ENCODE measurements around the gene PLCD1.

The PLCD1 gene

DNA sequence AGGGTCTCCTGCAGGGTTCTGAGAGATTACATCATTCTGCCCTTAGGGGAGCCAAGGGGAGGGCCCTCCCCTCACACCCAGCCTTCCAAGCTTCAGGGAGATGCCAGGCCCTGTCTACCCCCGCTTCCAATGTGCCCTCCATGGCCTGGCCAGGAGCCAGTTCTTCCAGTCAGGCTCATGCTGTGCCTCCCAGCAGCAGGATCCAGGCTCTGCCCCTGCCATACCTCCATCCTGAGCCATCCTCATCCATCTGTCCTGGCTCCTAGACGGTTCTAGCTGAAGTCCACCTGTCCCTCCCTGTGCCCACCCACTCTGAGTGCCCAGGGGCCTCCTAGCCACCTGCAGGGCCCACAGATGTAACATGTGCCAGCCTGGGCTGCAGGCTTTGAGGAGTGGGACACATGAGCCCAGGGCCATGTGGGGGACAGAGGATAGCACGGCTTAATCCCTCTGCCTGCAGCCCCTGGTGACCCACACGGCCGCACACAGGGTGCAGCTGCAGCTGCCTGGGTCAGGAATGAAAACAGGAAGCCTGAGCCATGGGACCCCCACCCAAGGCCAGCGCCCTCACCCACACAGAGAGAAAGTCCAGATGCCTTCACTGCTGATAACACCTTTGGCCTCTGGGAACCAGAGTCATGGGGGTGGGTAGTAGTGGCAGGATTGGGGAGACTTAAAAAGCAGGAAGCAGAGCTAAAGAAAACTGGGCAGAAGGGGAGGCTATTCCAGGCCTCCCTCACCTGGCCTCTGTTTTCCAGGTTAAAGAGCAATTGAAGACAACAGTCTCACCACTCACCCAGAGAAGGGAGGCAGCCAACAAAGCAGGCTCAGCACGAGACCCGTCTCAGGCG is 11.8 kb downstream of the PLCD1 start:
- no peak for DNase-seq

DNA sequence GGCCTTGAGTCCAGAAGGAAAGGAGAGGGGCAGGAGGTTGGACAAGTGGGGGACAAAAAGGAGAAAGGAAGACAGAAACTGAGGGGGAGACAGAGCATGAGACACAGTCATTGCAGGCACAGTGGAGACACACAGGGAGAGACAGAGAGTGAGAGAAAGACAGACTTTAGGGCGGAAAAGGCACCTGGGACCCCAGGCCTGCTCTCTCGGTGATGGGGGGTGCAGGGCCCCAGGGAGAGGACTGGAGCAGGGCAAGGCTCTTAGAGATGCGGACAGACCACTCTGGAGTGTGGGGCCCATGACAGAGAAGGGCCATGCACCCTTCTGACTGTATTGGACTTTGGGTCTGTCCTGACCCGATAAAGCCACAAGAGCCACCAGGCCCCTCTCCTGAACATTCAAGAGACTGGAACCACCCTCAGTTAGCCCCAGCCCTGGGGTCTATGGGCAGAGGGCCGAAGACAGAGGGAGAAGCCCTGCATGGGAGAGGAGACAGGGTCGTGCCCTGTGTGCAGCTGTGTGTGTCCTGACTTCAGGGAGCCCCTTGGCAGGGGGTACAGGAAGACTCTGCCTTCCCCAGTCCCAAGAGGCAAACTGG is 12.5 kb downstream of the PLCD1 start:
- DNase-seq: no peak

DNA sequence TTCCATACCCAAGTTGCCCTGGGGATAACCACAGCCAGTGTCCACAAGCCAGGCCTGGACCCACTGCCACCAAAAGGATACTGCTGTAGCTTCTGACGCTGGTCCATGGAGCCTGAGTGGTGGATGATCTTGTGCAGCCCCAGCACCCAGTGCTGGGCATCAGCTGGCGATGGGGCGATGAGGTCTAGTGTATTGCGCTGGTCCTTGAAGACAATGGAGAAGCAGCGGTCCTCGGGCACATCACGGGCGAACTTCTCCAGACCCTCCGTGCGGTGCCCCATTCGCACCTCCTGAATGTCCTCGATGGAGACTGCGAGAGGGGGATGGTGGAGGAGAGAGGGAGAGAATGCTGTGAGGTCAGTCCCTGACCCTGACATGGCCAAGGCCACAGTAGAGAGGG is 13.0 kb downstream of the PLCD1 start:
- no peak for DNase-seq

DNA sequence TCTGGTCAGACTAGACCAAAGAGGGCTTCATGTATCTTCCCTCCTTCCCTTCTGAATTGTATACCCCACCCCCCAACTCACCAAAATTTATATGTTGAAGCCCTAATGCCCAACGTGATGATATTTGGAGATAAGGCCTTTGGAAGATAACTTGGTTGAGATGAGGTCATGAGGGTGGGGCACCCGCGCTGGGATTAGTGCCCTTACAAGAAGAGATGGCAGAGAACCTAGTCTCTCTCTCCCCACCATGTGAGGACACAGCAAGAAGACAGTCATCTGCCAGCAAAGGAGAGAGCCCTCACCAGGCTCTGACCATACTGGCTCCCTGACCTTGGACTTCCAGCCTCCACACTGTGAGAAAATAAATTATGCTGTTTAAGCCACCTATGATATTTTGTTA is 13.5 kb downstream of the PLCD1 start:
- no peak for DNase-seq

DNA sequence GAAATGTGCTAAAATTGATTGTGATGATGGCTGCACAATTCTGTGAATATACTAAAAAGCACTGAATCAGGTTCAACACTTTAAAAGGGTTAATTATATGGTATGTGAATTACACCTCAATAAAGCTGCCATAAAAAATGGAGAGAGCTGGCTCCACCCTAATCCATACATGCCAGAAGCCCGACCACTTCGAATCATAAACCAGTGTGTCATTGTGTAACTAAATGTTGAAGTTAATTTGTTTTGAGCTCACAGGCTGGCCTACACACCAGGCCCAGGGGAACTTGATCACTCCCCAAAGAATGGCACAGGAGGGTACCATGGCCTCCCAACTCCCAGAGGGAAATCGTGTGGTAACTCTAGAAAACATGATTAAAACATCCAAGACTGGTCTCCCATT is 14.0 kb downstream of the PLCD1 start:
- no peak for DNase-seq

DNA sequence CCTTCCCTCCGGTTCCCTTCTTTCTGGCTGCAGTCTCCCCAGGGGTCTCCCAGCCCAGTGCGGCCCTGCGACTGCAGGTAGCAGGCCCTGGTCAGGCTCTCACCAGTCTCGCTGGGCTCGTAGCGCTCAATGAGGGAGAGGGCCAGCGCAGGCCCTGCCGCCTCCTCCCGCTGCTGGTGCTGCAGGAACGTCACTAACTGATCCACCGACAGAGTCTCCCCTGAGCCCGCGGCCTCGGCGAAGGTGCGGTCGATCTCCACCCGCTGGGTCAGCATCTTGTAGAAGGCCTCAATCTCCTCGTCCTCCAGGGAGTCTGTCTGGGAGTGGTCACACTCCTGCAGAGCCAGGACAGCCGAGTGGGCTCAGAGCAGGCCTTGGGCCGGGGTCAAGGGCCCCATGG is 18.3 kb downstream of the PLCD1 start:
- no peak for DNase-seq

DNA sequence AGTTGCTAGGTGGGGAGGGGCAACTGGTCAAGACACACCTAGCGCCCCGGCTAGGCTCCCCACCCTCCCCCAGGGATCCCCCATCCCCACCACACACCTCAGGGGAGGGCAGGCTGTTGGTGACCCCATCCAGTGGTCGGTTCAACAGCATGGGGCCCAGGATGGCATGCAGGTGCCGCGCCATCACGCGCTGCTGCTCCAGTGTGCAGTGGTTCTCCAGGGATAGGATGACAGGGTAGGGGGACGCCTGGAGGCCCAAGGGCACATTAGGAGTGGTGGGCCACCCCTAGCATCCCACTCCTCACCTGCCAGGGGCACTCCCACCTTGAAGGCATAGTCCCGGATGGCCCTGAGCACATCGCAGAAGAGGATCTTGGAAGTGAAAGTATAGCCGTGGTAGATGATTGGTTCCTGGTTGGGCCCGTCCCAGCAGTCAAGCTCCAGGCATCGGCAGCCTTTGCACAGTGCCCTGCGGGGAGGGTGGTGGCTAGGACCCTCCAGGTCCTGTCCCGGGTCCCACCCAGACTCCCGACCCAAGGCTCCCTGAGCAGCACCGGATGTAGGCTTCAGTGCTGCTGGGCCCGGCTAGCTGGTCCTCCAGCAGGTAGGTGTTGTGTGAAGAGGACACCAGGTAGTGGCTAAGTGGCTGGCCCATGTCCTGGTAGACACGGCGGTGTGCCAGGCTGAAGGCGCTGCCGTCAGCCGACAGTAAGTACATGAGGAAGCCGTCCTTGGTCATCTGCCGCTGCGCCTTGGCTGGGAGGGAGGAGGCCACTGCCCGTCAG is 19.4 kb downstream of the PLCD1 start:
- no peak for DNase-seq

DNA sequence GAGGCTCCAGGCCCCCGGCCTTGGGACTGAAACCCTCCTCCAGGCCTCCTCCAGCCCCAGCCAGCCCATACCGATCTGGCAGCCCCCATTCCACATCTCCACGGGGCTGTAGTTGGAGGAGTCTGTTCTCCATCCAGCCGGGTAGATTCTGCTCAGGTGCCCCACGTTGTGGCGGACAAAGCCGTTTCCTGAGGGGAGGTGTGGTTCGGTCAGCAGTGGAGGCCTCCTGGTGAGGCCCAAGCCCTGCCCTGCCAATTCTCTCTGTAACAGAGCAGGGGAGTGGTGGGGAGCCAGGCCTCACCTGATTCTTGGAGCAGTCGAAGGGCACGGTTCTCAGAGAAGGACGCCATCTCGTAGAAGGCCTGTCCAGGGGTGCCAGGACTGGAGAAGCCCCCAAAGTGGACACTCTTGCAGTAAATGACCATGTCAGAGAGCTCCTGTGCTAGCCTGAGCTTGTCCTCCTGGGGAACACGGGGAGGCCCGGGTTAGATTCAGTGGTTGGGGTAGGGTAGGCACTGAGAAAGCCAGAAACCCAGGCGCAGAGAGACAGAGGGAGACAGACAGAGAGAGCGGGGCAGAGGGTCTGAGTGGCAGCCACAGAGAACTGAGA is 20.4 kb downstream of the PLCD1 start:
- no peak for DNase-seq

DNA sequence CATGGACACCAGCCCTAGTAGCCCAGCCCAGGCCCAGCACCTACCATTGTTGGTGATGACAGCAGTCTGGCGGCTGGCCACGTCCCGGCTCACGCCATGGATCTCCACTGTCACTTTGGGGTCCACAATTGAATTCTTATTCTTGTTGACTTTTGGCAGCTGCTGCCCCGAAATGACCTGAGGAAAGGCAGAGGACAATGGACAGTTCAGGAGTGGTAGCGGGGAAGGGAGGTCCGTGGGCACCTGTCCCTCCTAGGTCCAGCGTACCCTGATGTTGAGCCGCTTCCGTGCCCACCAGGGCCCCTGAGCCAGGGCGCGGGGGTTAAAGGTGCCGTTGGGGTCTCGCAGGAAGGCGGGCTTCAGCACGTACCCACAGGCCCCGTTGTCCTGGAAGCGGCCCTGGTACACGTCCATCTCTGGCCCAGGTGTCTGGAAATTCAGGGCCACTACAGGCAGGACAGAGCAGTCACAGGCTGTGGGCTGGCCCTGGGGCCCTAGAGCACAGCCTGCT is 21.2 kb downstream of the PLCD1 start:
- no peak for DNase-seq

DNA sequence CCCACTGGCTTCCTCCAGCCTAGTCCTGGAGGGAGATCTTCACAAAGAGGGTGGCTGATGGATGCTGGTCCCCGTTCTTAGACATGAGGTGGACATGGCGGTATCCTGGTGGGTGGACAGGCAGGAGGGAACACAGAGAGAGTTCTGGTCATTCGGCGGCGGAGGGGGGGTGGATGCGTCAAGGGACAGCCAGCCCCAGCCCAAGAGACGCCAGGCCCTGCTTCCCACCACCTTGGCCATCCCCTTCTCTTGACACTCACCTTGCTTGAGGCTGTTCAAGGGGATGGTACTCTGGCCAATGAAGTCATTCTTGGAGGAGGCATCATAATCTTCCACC is 21.7 kb downstream of the PLCD1 start:
- DNase-seq: no peak

DNA sequence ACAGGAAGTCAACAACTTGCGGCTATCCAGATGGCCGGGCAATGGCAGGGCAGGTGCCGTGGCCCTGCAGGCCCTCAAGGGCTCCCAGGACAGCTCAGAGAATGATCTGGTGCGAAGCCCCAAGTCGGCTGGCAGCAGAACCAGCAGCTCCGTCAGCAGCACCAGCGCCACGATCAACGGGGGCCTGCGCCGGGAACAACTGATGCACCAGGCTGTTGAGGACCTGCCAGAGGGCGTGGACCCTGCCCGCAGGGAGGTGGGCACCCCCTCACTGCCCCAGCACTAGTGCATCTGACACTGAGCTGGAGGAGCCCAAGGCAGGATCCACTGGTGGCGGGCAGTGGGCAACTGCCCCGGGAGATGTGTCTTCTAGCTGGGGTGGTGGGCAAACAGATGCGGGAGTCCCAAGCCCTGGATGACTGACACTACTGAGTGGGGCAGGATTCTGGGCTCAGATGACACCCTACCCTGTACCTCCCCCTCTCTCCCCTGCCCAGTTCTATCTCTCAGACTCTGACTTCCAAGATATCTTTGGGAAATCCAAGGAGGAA is 22.9 kb downstream of the PLCD1 start:
- no peak for DNase-seq

DNA sequence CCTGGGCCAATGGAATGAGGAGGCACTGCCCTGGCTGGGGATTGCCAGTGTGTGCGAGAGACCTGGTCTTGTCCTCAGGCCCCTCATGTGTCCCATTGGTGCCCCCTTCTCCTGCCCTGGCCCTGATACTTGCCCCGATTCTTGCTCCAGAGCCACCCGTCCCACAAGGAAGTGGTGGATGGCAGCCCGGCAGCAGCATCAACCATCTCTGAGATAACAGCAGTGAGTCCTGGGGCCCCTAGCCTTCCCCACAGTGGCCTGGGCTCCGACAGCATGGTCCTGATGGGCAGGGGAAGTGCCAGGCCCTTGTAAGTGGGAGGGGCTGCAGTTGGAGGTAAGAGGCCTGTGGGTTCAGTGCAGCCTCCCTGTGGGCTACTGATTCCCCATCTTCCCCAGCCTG is 23.4 kb downstream of the PLCD1 start:
- DNase-seq: no peak

DNA sequence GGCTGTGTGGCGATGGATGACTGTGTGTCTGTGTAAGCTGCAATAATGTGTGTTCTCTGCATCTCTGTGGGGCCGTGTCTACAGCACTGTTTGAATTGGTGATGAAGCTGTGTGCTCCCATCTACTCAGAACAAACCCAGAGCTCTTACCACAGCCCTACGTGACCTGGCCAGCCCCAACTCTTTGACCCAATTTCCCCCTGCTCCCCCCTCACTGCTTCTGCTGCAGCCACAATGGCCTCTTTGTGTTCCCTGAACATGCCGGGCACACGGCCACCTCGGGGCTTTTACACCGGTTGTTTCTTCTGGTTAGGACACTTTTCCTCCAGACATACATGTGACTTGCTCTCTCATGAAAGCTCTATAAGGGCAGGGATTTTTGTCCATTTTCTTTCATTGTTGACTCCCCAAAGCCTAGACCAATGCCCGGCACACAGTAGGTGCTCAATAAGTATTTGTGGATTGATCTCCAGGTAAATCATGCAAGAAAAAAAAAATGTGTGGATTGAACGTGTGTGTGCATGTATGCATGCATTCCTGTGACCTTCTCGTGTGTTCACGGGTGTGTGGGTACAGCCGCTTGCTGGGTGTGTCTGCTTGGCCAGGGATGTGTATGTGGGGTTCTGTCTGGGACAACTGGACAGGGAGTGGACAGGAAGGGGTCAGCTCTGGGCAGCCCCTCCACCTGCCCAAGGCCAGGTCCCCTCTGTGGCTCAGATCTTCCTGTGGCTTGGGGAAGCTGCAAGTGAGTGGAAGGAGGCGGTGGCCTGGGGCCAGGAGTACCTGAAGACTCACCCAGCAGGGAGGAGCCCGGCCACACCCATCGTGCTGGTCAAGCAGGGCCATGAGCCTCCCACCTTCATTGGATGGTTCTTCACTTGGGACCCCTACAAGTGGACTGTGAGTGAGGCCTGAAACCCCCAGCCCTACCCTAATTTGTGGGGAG is 24.1 kb downstream of the PLCD1 start:
- DNase-seq: no peak

DNA sequence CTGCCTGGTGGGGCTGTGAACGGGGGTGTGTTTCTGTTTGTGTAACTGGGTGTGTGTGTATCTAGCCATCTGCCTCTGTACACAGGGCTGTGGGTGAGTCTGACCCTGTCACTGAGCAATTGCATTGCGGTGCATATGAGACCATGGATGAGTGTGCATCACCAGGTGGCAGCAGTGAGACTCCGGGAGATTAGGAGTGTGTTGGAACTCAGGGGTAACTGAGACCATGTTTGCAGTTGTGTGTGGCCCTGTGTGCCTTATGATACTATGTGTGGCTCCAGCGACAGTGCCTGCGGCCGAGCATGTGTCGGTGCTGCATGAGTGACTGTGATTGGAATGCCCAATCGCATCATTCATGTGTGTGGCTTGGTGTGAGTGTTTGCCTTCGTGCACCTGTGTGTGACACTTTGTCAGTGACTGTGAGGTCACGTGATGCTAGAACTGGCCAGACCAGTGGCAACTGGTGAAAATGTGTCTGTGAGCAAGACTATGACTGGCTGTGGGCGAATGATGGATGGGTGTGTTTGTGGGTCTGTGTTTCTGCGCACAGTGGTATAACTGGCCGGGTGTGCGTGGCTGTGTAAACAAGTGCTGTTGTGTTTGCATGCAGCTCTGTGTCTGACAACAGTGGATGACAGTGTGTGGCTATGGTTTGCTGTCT is 24.9 kb downstream of the PLCD1 start:
- peak; percentile 55 for DNase-seq

DNA sequence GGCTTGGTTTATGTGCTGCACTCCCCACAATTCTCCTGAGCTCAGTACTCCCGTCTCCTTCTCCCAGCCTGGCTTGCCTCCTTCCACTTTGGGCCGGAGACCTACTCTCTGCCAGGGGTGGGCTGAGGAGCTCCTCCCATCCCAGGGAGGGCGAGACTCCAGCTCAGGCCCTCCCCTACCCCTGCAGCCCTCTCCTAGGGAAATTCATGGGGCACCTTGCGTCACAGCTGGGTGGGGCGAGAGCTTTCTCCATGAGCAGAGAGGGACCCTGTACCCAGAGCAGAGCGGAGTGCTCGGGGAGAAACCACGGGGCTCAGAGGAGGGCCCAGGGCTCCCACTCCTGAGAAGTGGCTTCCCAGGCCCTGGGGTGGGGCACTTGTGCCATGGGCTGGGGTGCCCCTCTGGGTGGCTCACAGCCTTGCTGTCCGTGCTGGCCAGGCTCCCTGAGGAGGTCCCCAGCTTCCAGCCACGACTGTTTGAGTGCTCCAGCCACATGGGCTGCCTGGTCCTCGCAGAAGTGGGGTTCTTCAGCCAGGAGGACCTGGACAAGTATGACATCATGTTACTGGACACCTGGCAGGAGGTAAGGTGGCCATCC is 25.5 kb downstream of the PLCD1 start:
- no peak for DNase-seq

DNA sequence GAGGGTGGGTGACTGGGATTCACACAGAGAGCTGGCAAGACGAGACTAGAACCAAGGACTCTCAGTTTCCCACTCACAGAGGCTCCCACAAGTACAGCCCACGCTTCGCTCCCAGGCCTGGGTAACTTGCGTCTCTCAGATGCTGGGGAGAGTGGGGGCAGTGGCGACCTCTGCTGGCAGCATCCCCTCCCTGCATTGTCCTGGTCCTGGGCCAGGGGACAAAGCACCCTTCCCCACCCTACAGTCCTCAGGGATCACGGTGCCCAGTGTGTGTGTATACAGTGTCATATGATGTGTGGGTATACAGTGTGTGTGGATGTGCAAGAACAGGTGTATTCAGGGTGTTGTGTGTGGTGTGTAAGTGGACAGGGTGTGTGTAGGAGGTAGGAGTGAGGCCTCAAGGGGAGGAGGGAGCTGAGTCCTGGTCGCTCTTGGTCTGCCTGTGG is 26.0 kb downstream of the PLCD1 start:
- DNase-seq: peak; percentile 57

DNA sequence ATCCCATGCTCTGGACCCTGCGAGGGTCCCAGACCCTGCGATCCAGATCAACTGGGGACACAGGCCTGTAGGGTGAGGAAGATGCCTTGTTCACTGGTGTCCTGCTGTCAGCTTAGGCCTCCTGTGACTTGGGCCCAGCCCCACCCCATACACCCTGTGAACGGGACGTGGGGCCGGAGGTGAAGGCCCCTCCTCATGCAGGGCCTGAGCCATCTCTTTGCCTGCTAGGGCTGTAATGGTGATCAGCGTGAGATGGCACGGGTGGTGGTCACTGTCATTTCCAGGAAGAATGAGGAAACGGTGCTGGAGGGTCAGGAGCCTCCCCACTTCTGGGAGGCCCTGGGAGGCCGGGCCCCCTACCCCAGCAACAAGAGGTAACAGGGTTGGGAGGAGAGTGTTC is 26.5 kb downstream of the PLCD1 start:
- DNase-seq: no peak

DNA sequence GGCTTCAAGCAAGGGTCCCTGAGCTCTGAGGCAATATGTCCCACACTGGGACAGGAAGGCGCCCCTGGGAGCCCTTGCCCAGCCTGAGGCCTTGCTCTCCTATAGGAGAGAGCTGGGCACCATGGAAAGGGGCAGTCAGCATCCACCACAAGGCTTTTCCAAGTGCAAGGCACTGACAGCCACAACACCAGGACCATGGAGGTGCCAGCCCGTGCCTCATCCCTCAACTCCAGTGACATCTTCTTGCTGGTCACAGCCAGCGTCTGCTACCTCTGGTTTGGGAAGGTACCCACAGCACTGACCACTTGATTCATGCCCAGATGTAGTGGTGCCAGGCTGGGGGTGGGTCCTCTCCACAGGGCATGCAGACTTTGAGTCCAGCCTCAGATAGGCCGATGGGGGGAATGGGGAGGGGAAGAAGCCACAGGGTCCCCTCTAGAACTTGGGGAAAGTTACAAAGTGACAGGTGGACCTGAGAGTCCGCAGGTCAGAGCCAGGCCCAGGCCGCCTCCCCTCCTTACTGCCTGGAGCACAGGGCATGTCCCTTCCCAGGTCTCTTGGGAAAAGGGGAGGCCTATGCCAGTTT is 27.1 kb downstream of the PLCD1 start:
- no peak for DNase-seq

DNA sequence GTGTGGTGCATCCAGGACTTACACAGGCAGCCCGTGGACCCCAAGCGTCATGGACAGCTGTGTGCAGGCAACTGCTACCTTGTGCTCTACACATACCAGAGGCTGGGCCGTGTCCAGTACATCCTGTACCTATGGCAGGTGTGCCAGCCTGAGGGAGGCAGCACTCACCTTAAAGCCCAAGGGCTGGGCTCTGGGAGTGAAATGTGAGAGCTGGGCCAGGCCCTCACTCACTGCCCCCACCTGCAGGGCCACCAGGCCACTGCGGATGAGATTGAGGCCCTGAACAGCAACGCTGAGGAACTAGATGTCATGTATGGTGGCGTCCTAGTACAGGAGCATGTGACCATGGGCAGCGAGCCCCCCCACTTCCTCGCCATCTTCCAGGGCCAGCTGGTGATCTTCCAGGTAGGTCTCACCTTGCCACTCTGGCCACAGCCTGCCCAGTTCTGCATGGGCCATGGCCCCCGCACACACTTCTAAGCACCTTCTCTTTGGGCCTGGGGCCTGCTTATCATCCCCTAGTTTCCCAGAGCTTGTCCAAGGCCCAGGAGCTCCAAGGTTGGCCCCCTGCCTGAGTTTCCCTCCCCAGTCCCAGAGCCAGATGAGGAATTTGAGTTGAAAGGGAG is 27.9 kb downstream of the PLCD1 start:
- DNase-seq: peak; percentile 2
